Nephron (organoid): Measurements from ENCODE around the gene SPATC1L.

Experiments used
- H3K27ac Mint-ChIP-seq, 3 experiments: 2 replicates each; pipeline ENCODE4 v1.8.0; 2020; ENCODE audit warnings: mixed read lengths in 3 of 3, mild to moderate bottlenecking in 2 of 3, moderate library complexity in 1 of 3
- H3K27me3 Mint-ChIP-seq: 2 replicates; pipeline ENCODE4 v1.8.0; 2021; ENCODE audit warnings: low read depth, mild to moderate bottlenecking, moderate library complexity, mixed read lengths
- H3K36me3 Mint-ChIP-seq: 2 replicates; pipeline ENCODE4 v1.8.0; 2020; ENCODE audit warnings: low read depth, mixed read lengths
- H3K4me1 Mint-ChIP-seq: 2 replicates; pipeline ENCODE4 v1.8.0; 2020; ENCODE audit warnings: mixed read lengths
- H3K4me3 Mint-ChIP-seq, 3 experiments: 2 replicates each; pipeline ENCODE4 v1.8.0; 2020; ENCODE audit warnings: mild to moderate bottlenecking in 3 of 3, mixed read lengths in 3 of 3, moderate library complexity in 2 of 3
- H3K9me3 Mint-ChIP-seq: 2 replicates; pipeline ENCODE4 v1.8.0; 2020; ENCODE audit warnings: mixed read lengths
- TF ChIP-seq, protein P1 (sequence below), 3 experiments: fragments of 200-600 bp; sonication (generic); IDR thresholded peaks; one replicate each; pipeline ENCODE4 v1.5.0; 2021; ENCODE audit warnings: antibody characterized with exemption in 3 of 3; ENCODE audit not compliant: unreplicated experiment in 3 of 3

SPATC1L gene

DNA sequence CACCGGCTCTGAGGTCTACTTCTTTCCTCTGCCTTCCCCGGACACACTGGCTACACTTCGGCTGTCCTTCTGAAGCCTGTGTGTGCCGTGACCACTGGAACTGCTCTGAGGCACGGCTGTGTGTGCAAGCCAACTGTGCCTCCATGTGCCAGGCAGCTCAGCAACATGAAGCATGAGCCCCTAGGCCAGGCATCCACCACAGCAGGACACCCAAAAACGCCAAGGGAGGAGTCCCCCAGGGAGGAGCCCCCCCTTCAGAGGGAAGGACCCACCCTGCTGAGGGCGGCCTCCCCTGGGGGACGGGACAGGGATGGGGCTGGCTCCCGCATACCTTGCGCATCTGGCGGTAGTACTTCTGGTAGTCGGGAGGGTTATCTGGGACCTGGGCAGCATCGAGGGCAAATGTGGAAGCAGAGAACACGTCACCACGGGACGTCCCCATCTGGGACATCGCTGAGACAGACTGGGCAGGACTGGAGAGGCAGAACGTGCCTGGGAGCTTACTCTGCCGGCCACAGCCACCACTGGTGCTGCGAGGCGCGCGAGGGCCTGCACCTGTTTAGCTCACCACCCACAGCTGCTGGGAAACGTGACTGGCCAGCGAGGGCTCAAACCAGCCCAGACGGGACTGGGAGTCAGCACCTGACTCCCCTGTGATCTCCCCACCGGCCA is 23.8 kb upstream of the SPATC1L start:
- Mint-ChIP-seq H3K9me3 (no peaks in the 10 kb centered on the region), H3K4me3 (no peak overlapping the region), H3K27ac (no peak overlapping the region), H3K27me3 (no peaks in the 10 kb centered on the region), H3K36me3 (peaks cover 41% of the 10 kb centered on the region), H3K4me1 (no peaks in the 10 kb centered on the region)
- TF ChIP-seq, protein P1, sequence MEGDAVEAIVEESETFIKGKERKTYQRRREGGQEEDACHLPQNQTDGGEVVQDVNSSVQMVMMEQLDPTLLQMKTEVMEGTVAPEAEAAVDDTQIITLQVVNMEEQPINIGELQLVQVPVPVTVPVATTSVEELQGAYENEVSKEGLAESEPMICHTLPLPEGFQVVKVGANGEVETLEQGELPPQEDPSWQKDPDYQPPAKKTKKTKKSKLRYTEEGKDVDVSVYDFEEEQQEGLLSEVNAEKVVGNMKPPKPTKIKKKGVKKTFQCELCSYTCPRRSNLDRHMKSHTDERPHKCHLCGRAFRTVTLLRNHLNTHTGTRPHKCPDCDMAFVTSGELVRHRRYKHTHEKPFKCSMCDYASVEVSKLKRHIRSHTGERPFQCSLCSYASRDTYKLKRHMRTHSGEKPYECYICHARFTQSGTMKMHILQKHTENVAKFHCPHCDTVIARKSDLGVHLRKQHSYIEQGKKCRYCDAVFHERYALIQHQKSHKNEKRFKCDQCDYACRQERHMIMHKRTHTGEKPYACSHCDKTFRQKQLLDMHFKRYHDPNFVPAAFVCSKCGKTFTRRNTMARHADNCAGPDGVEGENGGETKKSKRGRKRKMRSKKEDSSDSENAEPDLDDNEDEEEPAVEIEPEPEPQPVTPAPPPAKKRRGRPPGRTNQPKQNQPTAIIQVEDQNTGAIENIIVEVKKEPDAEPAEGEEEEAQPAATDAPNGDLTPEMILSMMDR (IDR thresholded peaks at IDR 0.05; ENCODE audit: unreplicated experiment in 3 of 3), result no peak

DNA sequence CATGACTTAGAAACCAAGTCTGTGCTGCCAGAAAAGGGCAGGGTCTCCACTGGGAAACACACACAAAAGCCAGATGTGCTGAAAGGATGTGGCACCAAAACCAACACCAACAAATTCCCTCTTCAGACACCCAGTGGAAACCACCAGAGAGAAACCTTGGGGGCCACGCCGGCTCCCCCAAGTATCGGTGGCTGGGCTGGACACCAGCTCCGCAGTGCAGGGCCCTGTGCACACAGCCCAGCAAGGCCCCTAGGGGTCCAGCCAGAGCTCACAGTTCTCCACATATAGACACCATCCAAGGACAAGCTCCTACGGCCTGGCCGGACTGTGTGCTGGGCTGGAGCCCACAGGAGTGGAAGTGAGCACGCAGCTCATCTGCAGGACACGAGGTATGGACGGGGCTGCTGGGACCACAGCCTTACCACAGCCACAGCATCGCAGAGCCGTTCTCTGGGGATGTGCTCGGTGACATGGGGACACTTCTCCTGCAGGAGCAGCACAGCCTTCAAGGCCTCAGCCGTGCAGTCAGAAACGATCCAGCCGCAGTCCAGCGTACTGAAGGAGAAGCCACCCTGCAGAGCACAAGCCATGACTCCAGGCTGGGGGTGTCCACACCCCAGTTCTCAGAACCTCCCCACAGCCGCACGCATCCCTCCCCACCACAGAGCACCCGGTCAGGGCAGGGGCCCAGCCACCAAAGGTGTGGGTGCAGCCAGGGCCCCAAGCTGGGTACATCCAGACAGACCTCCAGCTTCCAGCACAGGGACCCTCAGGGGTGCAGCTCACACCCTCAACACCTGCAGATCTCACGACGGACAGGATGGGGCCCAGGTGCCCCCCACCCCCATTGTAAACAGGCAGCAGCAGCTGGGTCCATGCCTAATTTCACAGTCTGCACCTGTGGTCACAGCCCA is 23.0 kb upstream of the SPATC1L start:
- Mint-ChIP-seq H3K9me3 (no peaks in the 10 kb centered on the region), H3K27ac (no peak overlapping the region), H3K4me3 (no peak overlapping the region), H3K4me1 (no peaks in the 10 kb centered on the region), H3K36me3 (peaks cover 44% of the 10 kb centered on the region), H3K27me3 (no peaks in the 10 kb centered on the region)
- TF ChIP-seq, protein P1 (IDR thresholded peaks at IDR 0.05; ENCODE audit: unreplicated experiment in 3 of 3), result no peak

DNA sequence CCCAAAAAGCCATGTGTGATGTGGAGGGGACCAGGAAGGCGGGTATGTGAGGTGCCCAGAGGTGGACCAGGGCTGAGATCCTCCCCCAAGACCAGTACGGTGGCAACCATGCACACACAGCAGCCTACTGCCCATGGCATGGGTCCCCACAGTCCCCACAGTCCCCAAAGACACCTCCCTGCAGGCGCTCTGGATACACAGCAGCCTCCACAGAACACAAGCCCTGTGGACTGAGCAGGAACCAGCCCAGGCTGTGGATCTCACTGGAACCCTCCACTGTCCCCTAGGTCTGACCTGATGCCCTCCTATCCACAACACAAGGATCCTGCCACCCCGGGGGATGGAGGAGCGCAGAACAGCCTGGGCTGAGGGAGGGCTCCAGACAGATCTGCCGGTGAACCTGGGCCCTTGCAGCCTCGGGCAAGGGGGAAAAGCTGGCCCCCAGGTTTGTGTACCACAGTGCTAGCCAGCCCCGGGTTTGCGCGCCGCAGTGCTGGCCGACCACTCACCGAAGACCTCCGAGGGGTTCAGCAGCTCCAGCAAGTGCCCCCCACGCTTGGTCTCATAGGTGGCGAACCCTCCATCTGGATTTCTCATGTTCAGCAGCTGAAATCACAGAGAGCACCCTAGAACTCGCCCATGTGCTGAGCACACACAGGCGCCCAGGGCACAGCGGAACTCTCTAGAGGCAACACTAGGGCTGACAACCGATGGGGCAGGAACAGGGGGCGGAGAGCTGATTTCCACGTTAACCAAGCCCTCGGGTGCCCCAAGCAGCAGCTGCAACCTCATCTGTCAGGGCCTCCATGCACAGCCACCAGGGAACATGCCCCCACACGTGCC is 22.1 kb upstream of the SPATC1L start:
- H3K9me3 Mint-ChIP-seq, result no peaks in the 10 kb centered on the region
- no peaks in the 10 kb centered on the region for H3K27me3 Mint-ChIP-seq
- H3K36me3 Mint-ChIP-seq, result peaks cover 42% of the 10 kb centered on the region
- TF ChIP-seq, protein P1 (IDR thresholded peaks at IDR 0.05; ENCODE audit: unreplicated experiment in 3 of 3), result no peak
- no peak overlapping the region for H3K4me3 Mint-ChIP-seq
- H3K4me1 Mint-ChIP-seq, result no peaks in the 10 kb centered on the region
- no peak overlapping the region for H3K27ac Mint-ChIP-seq

DNA sequence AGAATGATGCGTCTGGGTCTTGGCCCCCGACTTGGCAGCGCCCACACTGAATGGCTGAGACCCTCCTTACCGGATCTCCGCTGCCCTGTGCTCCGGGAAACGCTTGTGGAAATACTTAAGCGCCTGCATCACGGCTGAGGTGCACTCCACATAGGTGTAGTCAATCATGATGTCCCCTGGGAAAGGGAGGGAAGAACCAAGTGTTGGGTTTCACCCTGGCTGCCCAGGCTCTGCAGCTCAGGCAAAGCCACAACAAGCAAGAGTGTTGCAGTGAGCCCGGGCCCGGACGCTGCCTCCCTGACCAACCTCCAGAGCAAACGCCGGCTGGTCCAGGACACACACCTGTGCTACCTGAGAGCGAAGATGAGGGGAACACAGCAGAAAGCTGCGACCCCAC is 21.5 kb upstream of the SPATC1L start:
- Mint-ChIP-seq H3K9me3 (no peaks in the 10 kb centered on the region), H3K27ac (no peak overlapping the region), H3K36me3 (peaks cover 43% of the 10 kb centered on the region), H3K27me3 (no peaks in the 10 kb centered on the region), H3K4me1 (no peaks in the 10 kb centered on the region), H3K4me3 (no peak overlapping the region)
- TF ChIP-seq, protein P1 (IDR thresholded peaks at IDR 0.05; ENCODE audit: unreplicated experiment in 3 of 3), result no peak

DNA sequence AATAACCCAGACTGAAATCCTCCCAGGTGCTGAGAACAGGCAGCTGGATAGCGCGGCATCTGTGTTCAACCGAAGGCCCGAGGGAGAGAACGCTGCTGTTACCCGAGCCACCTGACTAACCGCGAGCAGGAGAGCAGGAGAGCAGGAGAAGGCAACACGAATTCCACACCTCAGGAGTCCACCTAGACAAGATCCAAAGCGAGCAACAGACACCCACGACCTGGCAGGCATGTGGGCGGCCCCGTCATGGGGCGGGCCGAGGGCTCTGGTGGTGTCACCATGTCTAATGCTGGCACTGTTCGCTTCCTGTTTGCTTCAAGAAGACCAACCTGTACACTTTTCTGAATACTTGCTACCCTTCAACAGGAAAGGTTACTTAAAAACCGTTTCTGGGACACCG is 20.9 kb upstream of the SPATC1L start:
- Mint-ChIP-seq H3K27ac (no peak overlapping the region), H3K4me3 (no peak overlapping the region), H3K4me1 (no peaks in the 10 kb centered on the region), H3K36me3 (peaks cover 49% of the 10 kb centered on the region), H3K9me3 (no peaks in the 10 kb centered on the region), H3K27me3 (no peaks in the 10 kb centered on the region)
- TF ChIP-seq, protein P1 (IDR thresholded peaks at IDR 0.05; ENCODE audit: unreplicated experiment in 3 of 3), result no peak
